ENCODE results near the gene MORC4.

Gene MORC4

GRCh38 chrX:106952988-106953387, 47.0 kb downstream of the MORC4 start:
- DNase-seq (ENCODE audit: low read depth in 2 of 2, low spot score in 1 of 2): no peak

GRCh38 chrX:106952538-106952937, 47.5 kb downstream of the MORC4 start:
- no peak for DNase-seq (ENCODE audit: low read depth in 2 of 2, low spot score in 1 of 2)

GRCh38 chrX:106952089-106952488, 47.9 kb downstream of the MORC4 start:
- no peak for DNase-seq (ENCODE audit: low read depth in 2 of 2, low spot score in 1 of 2)

GRCh38 chrX:106951230-106951629, 48.8 kb downstream of the MORC4 start:
- DNase-seq (ENCODE audit: low read depth in 2 of 2, low spot score in 1 of 2): no peak

- no peak for DNase-seq (ENCODE audit: low read depth in 2 of 2, low spot score in 1 of 2)
Observed at GRCh38 chrX:106950381-106950780, 49.6 kb downstream of the MORC4 start.

- no peak for DNase-seq (ENCODE audit: low read depth in 2 of 2, low spot score in 1 of 2)
Observed at GRCh38 chrX:106949366-106949765, 50.6 kb downstream of the MORC4 start.

- no peak for DNase-seq (ENCODE audit: low read depth in 2 of 2, low spot score in 1 of 2)
Observed at GRCh38 chrX:106948641-106949040, 51.4 kb downstream of the MORC4 start.

- no peak for DNase-seq (ENCODE audit: low read depth in 2 of 2, low spot score in 1 of 2)
Observed at GRCh38 chrX:106946464-106946863, 53.5 kb downstream of the MORC4 start.

GRCh38 chrX:106940068-106940467, 59.9 kb downstream of the MORC4 start:
- DNase-seq (ENCODE audit: low read depth in 2 of 2, low spot score in 1 of 2): no peak

- DNase-seq (ENCODE audit: low read depth in 2 of 2, low spot score in 1 of 2): no peak
Observed at GRCh38 chrX:106939566-106939965, 60.4 kb downstream of the MORC4 start.

- DNase-seq (ENCODE audit: low read depth in 2 of 2, low spot score in 1 of 2): no peak
Observed at GRCh38 chrX:106936246-106936645, 63.8 kb downstream of the MORC4 start.

- DNase-seq (ENCODE audit: low read depth in 2 of 2, low spot score in 1 of 2): no peak
Observed at GRCh38 chrX:106935175-106935574, 64.8 kb downstream of the MORC4 start.

- no peak for DNase-seq (ENCODE audit: low read depth in 2 of 2, low spot score in 1 of 2)
Observed at GRCh38 chrX:106933538-106933961, 66.5 kb downstream of the MORC4 start.

GRCh38 chrX:106932960-106933537, 67.0 kb downstream of the MORC4 start:
- DNase-seq (ENCODE audit: low read depth in 2 of 2, low spot score in 1 of 2): no peak

GRCh38 chrX:106932492-106932923, 67.5 kb downstream of the MORC4 start:
- no peak for DNase-seq (ENCODE audit: low read depth in 2 of 2, low spot score in 1 of 2)

- DNase-seq (ENCODE audit: low read depth in 2 of 2, low spot score in 1 of 2): no peak
Observed at GRCh38 chrX:106931831-106932491, 68.1 kb downstream of the MORC4 start.

GRCh38 chrX:106928227-106928626, 71.8 kb downstream of the MORC4 start:
- no peak for DNase-seq (ENCODE audit: low read depth in 2 of 2, low spot score in 1 of 2)

- DNase-seq (ENCODE audit: low read depth in 2 of 2, low spot score in 1 of 2): no peak
Observed at GRCh38 chrX:106927700-106928099, 72.3 kb downstream of the MORC4 start.

GRCh38 chrX:106927023-106927422, 73.0 kb downstream of the MORC4 start:
- no peak for DNase-seq (ENCODE audit: low read depth in 2 of 2, low spot score in 1 of 2)

GRCh38 chrX:106921637-106922036, 78.4 kb downstream of the MORC4 start:
- no peak for DNase-seq (ENCODE audit: low read depth in 2 of 2, low spot score in 1 of 2)

GRCh38 chrX:106919932-106920452, 80.0 kb downstream of the MORC4 start, which contains the start of gene CLDN2:
TSS of gene CLDN2 (plus strand) at chrX:106920402. CDS start at chrX:106928229, 7,827 bp downstream.
- no peak for DNase-seq (ENCODE audit: low read depth in 2 of 2, low spot score in 1 of 2)

GRCh38 chrX:106917830-106918500, 82.0 kb downstream of the MORC4 start:
- no peak for DNase-seq (ENCODE audit: low read depth in 2 of 2, low spot score in 1 of 2)
